Measurements from ENCODE around the gene PSD. TPM values are rescaled to one million over a fixed set of nuclear protein-coding genes. Genes with fewer than 3 reads are reported as not detected.

Gene PSD
- total and polyA plus RNA-seq, 9 of the 15 experiments (the other 6 are each of a cell fraction or from before 2014, with no cell fraction given) = 0.11 to 1.7 (median 0.54) TPM; not detected in 2

GRCh38 chr10:102379383-102379782 is 39.2 kb downstream of the PSD start (continued):
- TF ChIP-seq POU5F1 (IDR thresholded peaks at IDR 0.05; ENCODE audit: borderline replicate concordance, low read depth, low read length, partially characterized antibody) (no peak), ETV1 (tag; conservative IDR thresholded peaks at IDR 0.05; ENCODE audit: low read depth) (no peak)

DNA sequence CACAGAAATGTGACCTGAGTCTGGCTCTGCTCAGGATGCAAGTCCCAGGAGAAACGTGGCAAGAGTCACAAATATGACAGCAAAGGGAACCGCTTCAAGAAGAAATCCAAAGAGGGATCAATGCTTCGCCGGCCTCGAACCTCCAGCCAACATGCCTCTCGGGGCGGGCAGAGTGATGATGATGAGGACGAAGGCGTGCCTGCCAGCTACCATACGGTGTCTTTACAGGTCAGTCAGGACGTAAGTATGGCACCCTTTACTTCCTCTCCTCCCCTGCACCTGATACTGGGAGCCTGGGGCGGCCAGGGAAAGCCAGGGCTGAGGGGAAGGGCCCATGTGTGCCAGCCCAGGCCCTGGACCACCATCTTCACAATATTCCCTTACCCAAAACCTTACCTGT is 41.7 kb downstream of the PSD start:
- Histone ChIP-seq H3K27ac (ENCODE audit: extremely low read depth, low read depth, low read length) (no peak overlapping the region), H3K9me1 (ENCODE audit: control insufficient read depth, insufficient read depth, low read length) (no peaks in the 10 kb centered on the region), H3K79me2 (ENCODE audit: control insufficient read depth, insufficient read depth, low read length) (no peaks in the 10 kb centered on the region), H2AFZ (ENCODE audit: low read depth, low read length) (no peak overlapping the region), H4K20me1 (replicated peaks; ENCODE audit: control insufficient read depth, insufficient read depth, low read length) (no peaks in the 10 kb centered on the region), H3K36me3 (ENCODE audit: control insufficient read depth, insufficient read depth, low read length) (peaks cover 55% of the 10 kb centered on the region; the same call in 2 of the 3 replicates), H3K4me1 (replicated peaks in 1 of 2; ENCODE audit: control insufficient read depth in 2 of 2, insufficient read depth in 2 of 2, low read length in 2 of 2) (peaks cover 0 to 1% of the 10 kb centered on the region in 2 experiments; a peak in 1 of 5 replicates), H3K4me2 (ENCODE audit: insufficient read depth, low read length) (no peak overlapping the region), H3K27me3 (ENCODE audit: control insufficient read depth in 2 of 2, insufficient read depth in 2 of 2, low read length in 2 of 2) (no peaks in the 10 kb centered on the region), H3K9ac (ENCODE audit: insufficient read depth in 1 of 2, low read depth in 2 of 2, low read length in 2 of 2) (no peak overlapping the region), H3K4me3 (no peak overlapping the region), H3K9me3 (replicated peaks; ENCODE audit: control insufficient read depth, insufficient read depth, low read depth, low read length) (no peaks in the 10 kb centered on the region)
- in situ Hi-C loops (cut with MboI) = loop anchor here (25.0 kb wide), 1 partner anchor 210 kb away; no protein-coding TSS in a partner anchor
- no peak for DNase-seq (ENCODE audit: extremely low read depth in 1 of 4, low spot score in 3 of 4)
- POLR2A ChIA-PET = no interaction called here
- no peak for FAIRE-seq
- TF ChIP-seq ZFPM2 (CRISPR knock-in tag; IDR thresholded peaks at IDR 0.05) = no peak
- no peak for TF ChIP-seq CCAR2 (IDR thresholded peaks at IDR 0.05; ENCODE audit: low read depth, low read length)
- no peak for TF ChIP-seq PCBP1 (IDR thresholded peaks at IDR 0.05; ENCODE audit: low read depth, low read length, poor library complexity, severe bottlenecking)
- no peak for TF ChIP-seq RCOR1 (IDR thresholded peaks at IDR 0.05; ENCODE audit: borderline replicate concordance in 1 of 2, low read depth in 2 of 2, low read length in 2 of 2)
- no peak for TF ChIP-seq ZC3H11A (IDR thresholded peaks at IDR 0.05; ENCODE audit: low read depth, low read length)
- no peak for TF ChIP-seq ZNF707 (CRISPR knock-in tag; conservative IDR thresholded peaks at IDR 0.05)
- no peak for TF ChIP-seq TCFL5 (CRISPR knock-in tag; conservative IDR thresholded peaks at IDR 0.05)
- TF ChIP-seq HEY1 (CRISPR knock-in tag; IDR thresholded peaks at IDR 0.05; ENCODE audit: borderline replicate concordance) = no peak
- no peak for TF ChIP-seq BDP1 (IDR thresholded peaks at IDR 0.05; ENCODE audit: insufficient read depth, insufficient read length)
- no TSS peak for BruUV-seq (replicated peaks)
- intact Hi-C loops (cut with micrococcal nuclease) = no loop called here
- CTCF ChIA-PET (ENCODE audit: low intra/inter-chr PET ratio) = no interaction called here
- no peak for ATAC-seq
- 95% methylated on average over 12 of the region's 12 CpGs for WGBS (ENCODE audit: insufficient coverage, low coverage, missing lambda C conversion rate)
